Head of caudate nucleus (tissue), 42 donors: ENCODE results near the gene SH3PXD2B.
A peak's percentile ranks its signal among the peaks of the same experiment; 100 is the strongest.
"Not testable (repeated sequence)": the region's sequence is repeated elsewhere in the genome, so short reads cannot be mapped to it uniquely, and the experiment has no call there.

Experiments used
- DNase-seq, 42 donors: peaks; one replicate each; pipeline versions ENCODE4 v3.0.0 to v3.0.0-alpha.2; 2020 to 2021; ENCODE audit warnings: mixed read lengths in 7 of 42
- intact Hi-C: fragments of 100-400 bp; cut with DNase I; formaldehyde crosslinking; loops from one replicate; pipeline ENCODE4 v1.15.0; 2022

Gene SH3PXD2B

GRCh38 chr5:172413601-172414171 is 40.6 kb downstream of the SH3PXD2B start:
- no peak for DNase-seq
- intact Hi-C loops = no loop called here

GRCh38 chr5:172412724-172413286 is 41.5 kb downstream of the SH3PXD2B start:
- DNase-seq = peak in 40 of 42 donors; percentile 38 to 88 (median 68)
- intact Hi-C loops = no loop called here

- intact Hi-C loops = no loop called here
- DNase-seq = peak in 3 of 42 donors; percentile 28 to 44 (median 35)
These were observed 42.7 kb downstream of the SH3PXD2B start for GRCh38 chr5:172411484-172412072.

- intact Hi-C loops = no loop called here
- no peak for DNase-seq
These were observed 43.5 kb downstream of the SH3PXD2B start for GRCh38 chr5:172410662-172411483.

GRCh38 chr5:172410160-172410559 is 44.2 kb downstream of the SH3PXD2B start:
- DNase-seq = no peak
- intact Hi-C loops = no loop called here

GRCh38 chr5:172409477-172409876 is 44.8 kb downstream of the SH3PXD2B start:
- intact Hi-C loops = loop anchor here (5.0 kb wide), 1 partner anchor 43 kb away; the partner anchor contains the start of gene SH3PXD2B
- not testable (repeated sequence) for DNase-seq

GRCh38 chr5:172407822-172408221 is 46.5 kb downstream of the SH3PXD2B start:
- intact Hi-C loops = loop anchor here (5.0 kb wide), 1 partner anchor 44 kb away; the partner anchor contains the start of gene SH3PXD2B
- peak in 3 of 42 donors; percentile 19 to 70 (median 45) for DNase-seq

GRCh38 chr5:172407241-172407691 is 47.1 kb downstream of the SH3PXD2B start:
- intact Hi-C loops = loop anchor here (5.0 kb wide), 1 partner anchor 45 kb away; the partner anchor contains the start of gene SH3PXD2B
- DNase-seq = peak in 9 of 42 donors; percentile 26 to 73 (median 51)

- DNase-seq = no peak
- intact Hi-C loops = loop anchor here (5.0 kb wide), 1 partner anchor 47 kb away; the partner anchor contains the start of gene SH3PXD2B
These were observed 48.9 kb downstream of the SH3PXD2B start for GRCh38 chr5:172405226-172406107.

- no peak for DNase-seq
- intact Hi-C loops = loop anchor here (5.0 kb wide), 1 partner anchor 48 kb away; the partner anchor contains the start of gene SH3PXD2B
These were observed 49.6 kb downstream of the SH3PXD2B start for GRCh38 chr5:172404746-172405145.

- no peak for DNase-seq
- intact Hi-C loops = no loop called here
These were observed 50.5 kb downstream of the SH3PXD2B start for GRCh38 chr5:172403817-172404216.

- DNase-seq = peak; percentile 60 to 92 (median 82)
- intact Hi-C loops = no loop called here
These were observed 51.0 kb downstream of the SH3PXD2B start for GRCh38 chr5:172403189-172403796.

- peak in 7 of 42 donors; percentile 43 to 72 (median 54) for DNase-seq
- intact Hi-C loops = no loop called here
These were observed 51.7 kb downstream of the SH3PXD2B start for GRCh38 chr5:172402531-172403188.

- DNase-seq, intact Hi-C loops: not testable (repeated sequence)
These were observed 52.3 kb downstream of the SH3PXD2B start for GRCh38 chr5:172402031-172402430.

GRCh38 chr5:172399826-172400225 is 54.5 kb downstream of the SH3PXD2B start:
- intact Hi-C loops = no loop called here
- DNase-seq = no peak

GRCh38 chr5:172399336-172399735 is 55.0 kb downstream of the SH3PXD2B start:
- intact Hi-C loops = no loop called here
- DNase-seq = no peak

- DNase-seq, intact Hi-C loops: not testable (repeated sequence)
These were observed 55.7 kb downstream of the SH3PXD2B start for GRCh38 chr5:172398645-172399044.
